ENCODE measurements around the gene CAMTA1. TPM values are rescaled to one million over a fixed set of nuclear protein-coding genes. Genes with fewer than 3 reads are reported as not detected.

CAMTA1 gene
- total and polyA plus RNA-seq, 4 donors = 48.1 to 140 (median 52.3) TPM

DNA sequence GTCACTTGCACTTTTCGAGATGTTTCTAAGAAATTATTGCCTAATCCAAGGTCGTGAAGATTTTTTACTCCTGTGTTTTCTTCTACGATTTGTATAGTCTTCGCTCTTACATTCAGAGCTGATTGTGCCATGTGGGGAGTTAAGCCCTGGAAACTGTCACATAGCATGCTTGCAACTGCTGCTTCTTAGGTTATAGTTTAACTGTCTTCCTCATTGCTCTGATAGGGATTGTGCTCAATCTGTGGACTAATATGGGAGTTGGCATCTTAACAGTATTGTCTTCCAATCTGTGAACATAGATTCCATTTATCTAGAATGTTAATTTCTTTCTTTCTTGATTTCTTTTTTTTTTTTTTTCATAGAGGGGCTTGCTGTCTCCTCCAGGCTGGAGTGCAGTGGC, 34.8 kb upstream of the CAMTA1 start:
- H3K27me3 ChIP-seq (ENCODE audit: control insufficient read depth in 3 of 3, insufficient read depth in 3 of 3, low read length in 2 of 3) = peaks cover 0 to 13% (median 11%) of the 10 kb centered on the region in 3 donors
- no peak overlapping the region for H3K4me3 ChIP-seq
- H3K9ac ChIP-seq (ENCODE audit: insufficient read depth in 1 of 2, low read length in 2 of 2) = no peak overlapping the region
- H3K9me3 ChIP-seq (ENCODE audit: control insufficient read depth in 4 of 4, insufficient read depth in 3 of 4, low read length in 3 of 4) = no peaks in the 10 kb centered on the region
- H3K36me3 ChIP-seq (ENCODE audit: control insufficient read depth in 4 of 4, insufficient read depth in 4 of 4, low read length in 4 of 4) = no peaks in the 10 kb centered on the region
- H3K4me1 ChIP-seq (ENCODE audit: control insufficient read depth in 5 of 5, insufficient read depth in 5 of 5, low read length in 5 of 5) = no peaks in the 10 kb centered on the region
- DNase-seq = no peak
- TF ChIP-seq, protein P1, sequence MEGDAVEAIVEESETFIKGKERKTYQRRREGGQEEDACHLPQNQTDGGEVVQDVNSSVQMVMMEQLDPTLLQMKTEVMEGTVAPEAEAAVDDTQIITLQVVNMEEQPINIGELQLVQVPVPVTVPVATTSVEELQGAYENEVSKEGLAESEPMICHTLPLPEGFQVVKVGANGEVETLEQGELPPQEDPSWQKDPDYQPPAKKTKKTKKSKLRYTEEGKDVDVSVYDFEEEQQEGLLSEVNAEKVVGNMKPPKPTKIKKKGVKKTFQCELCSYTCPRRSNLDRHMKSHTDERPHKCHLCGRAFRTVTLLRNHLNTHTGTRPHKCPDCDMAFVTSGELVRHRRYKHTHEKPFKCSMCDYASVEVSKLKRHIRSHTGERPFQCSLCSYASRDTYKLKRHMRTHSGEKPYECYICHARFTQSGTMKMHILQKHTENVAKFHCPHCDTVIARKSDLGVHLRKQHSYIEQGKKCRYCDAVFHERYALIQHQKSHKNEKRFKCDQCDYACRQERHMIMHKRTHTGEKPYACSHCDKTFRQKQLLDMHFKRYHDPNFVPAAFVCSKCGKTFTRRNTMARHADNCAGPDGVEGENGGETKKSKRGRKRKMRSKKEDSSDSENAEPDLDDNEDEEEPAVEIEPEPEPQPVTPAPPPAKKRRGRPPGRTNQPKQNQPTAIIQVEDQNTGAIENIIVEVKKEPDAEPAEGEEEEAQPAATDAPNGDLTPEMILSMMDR (IDR thresholded peaks at IDR 0.05; ENCODE audit: control extremely low read depth, extremely low read depth) = no peak
- no peak for ATAC-seq (ENCODE audit: insufficient read depth, low FRiP score)
- WGBS, 2 donors = 81 to 87% methylated on average over 4 of the region's 4 CpGs
- no peak overlapping the region for H3K27ac ChIP-seq (ENCODE audit: low read depth in 1 of 2, low read length in 1 of 2)

DNA sequence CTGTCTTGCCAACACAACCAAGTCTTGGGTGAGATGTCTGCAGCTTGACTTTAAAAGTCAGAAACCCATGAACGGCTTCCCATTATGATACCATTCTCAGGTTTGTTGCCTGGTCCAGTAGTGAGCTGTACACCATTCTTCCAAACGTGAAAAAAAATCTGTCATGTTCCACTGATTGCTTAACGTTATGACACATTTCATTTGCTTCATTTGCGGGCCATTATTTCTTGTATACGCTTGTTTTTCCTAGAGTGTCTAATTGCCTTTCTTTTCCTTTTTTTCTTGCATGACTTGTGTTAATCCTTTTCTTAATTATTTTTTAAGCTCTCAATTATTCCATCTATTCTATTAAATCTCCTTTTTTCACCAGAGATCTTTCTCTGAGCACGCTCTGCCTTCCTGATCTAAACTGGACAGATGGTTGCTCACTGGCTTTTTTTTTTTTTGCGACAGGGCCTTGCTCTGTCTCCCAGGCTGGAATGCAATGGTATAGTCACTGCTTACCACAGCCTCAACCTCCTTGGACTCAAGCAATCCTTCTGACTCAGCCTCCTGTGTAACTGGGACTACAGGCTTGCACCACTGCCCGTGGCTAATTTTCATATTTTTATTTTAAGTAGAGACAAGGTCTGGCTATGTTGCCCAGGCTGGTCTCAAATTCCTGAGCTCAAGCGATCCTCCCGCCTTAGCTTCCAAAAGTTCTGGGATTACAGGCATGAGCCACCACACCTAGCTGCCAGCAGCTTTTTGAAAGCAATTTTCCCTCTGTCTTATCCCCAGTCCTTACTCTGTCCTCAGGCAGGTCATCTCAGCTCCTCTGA, 31.7 kb upstream of the CAMTA1 start:
- 72 to 78% methylated on average over 10 of the region's 10 CpGs for WGBS, 2 donors
- ATAC-seq (ENCODE audit: insufficient read depth, low FRiP score) (no peak), DNase-seq (no peak)
- H3K4me3 ChIP-seq = no peak overlapping the region
- TF ChIP-seq, protein P1 (IDR thresholded peaks at IDR 0.05; ENCODE audit: control extremely low read depth, extremely low read depth) = no peak
- peaks cover 0 to 19% (median 11%) of the 10 kb centered on the region in 3 donors for H3K27me3 ChIP-seq (ENCODE audit: control insufficient read depth in 3 of 3, insufficient read depth in 3 of 3, low read length in 2 of 3)
- no peak overlapping the region for H3K9ac ChIP-seq (ENCODE audit: insufficient read depth in 1 of 2, low read length in 2 of 2)
- H3K27ac ChIP-seq (ENCODE audit: low read depth in 1 of 2, low read length in 1 of 2) = no peak overlapping the region
- H3K9me3 ChIP-seq (ENCODE audit: control insufficient read depth in 4 of 4, insufficient read depth in 3 of 4, low read length in 3 of 4) = no peaks in the 10 kb centered on the region
- no peaks in the 10 kb centered on the region for H3K36me3 ChIP-seq (ENCODE audit: control insufficient read depth in 4 of 4, insufficient read depth in 4 of 4, low read length in 4 of 4)
- peaks cover 0 to 2% (median 0%) of the 10 kb centered on the region in 5 donors for H3K4me1 ChIP-seq (ENCODE audit: control insufficient read depth in 5 of 5, insufficient read depth in 5 of 5, low read length in 5 of 5)

DNA sequence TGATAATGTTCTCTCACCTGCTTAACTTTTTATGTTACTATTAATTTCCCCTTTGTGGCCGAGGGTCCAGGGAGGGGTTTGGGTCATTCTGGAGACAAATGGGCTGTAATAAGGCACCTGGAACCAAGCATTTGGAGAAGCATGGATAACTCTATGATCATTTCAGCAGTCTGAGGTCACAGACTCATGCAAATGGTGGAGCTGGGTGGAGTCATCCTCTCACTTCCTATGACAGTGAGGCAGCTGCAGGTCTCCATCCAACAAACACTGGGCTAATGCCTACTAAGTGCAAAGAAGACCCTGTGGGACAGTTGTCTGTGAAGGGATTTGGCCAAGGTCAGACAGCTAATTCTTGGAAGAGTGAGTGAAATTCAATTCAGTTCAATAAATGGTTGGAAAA, 28.8 kb upstream of the CAMTA1 start:
- H3K27me3 ChIP-seq (ENCODE audit: control insufficient read depth in 3 of 3, insufficient read depth in 3 of 3, low read length in 2 of 3) = peaks cover 0 to 11% (median 10%) of the 10 kb centered on the region in 3 donors
- H3K9ac ChIP-seq (ENCODE audit: insufficient read depth in 1 of 2, low read length in 2 of 2) = no peak overlapping the region
- no peak overlapping the region for H3K27ac ChIP-seq (ENCODE audit: low read depth in 1 of 2, low read length in 1 of 2)
- H3K4me3 ChIP-seq = no peak overlapping the region
- H3K9me3 ChIP-seq (ENCODE audit: control insufficient read depth in 4 of 4, insufficient read depth in 3 of 4, low read length in 3 of 4) = no peaks in the 10 kb centered on the region
- ATAC-seq (ENCODE audit: insufficient read depth, low FRiP score) (no peak), DNase-seq (no peak)
- peaks cover 0 to 2% (median 0%) of the 10 kb centered on the region in 5 donors for H3K4me1 ChIP-seq (ENCODE audit: control insufficient read depth in 5 of 5, insufficient read depth in 5 of 5, low read length in 5 of 5)
- TF ChIP-seq, protein P1 (IDR thresholded peaks at IDR 0.05; ENCODE audit: control extremely low read depth, extremely low read depth) = no peak
- 58 to 76% methylated on average over 1 of the region's 1 CpG for WGBS, 2 donors
- H3K36me3 ChIP-seq (ENCODE audit: control insufficient read depth in 4 of 4, insufficient read depth in 4 of 4, low read length in 4 of 4) = no peaks in the 10 kb centered on the region

Data from lung (tissue), 12 donors.